ENCODE measurements around the gene ELMOD2.

ELMOD2 gene

GRCh38 chr4:140584439-140584838 lies 60.5 kb downstream of the ELMOD2 start:
- no peak for DNase-seq

- no peak for DNase-seq
Measured at GRCh38 chr4:140595065-140595464, 71.1 kb downstream of the ELMOD2 start.

GRCh38 chr4:140600408-140600807 lies 76.4 kb downstream of the ELMOD2 start:
- DNase-seq: no peak

GRCh38 chr4:140602714-140603113 lies 78.7 kb downstream of the ELMOD2 start:
- DNase-seq: no peak

GRCh38 chr4:140603286-140603685 lies 79.3 kb downstream of the ELMOD2 start:
- no peak for DNase-seq

All from stimulated activated CD4-positive, alpha-beta T cell treated with anti-CD3 and anti-CD28 coated beads, Interleukin-12 subunit alpha, Interleukin-12 subunit beta, amount 100 ng/mL, for 4 hours (primary cell).